Panc1 (cell line): ENCODE data around the gene MTHFS. TPM values are rescaled to one million over a fixed set of nuclear protein-coding genes. Genes with fewer than 3 reads are reported as not detected.

ENCODE experiments used
- ATAC-seq: fragments of 200-7000 bp; cut with Tn5 transposase; 2 replicates; pipeline ENCODE4 v1.9.1; 2020; ENCODE audit warnings: mild to moderate bottlenecking, moderate library complexity
- BruUV-seq: library from RNA; stranded (reverse); fragments of 400-500 nt; replicated peaks from 2 replicates; lab custom pipeline; 2021; lab: Mats Ljungman, UMichigan
- CTCF ChIA-PET: fragments of 300-600 bp; sonication (Branson Sonifier 250); formaldehyde crosslinking; loops from one replicate; lab custom pipeline; 2022; ENCODE audit warnings: antibody characterized with exemption; lab: Charles Lee
- POLR2A ChIA-PET: fragments of 300-600 bp; sonication (Branson Sonifier 250); formaldehyde crosslinking; loops from one replicate; lab custom pipeline; 2022; ENCODE audit warnings: antibody characterized with exemption; lab: Charles Lee
- DNase-seq: peaks from one replicate; pipeline ENCODE4 v3.0.0-alpha.2; 2010; ENCODE audit warnings: low read depth, low spot score
- H3K27ac ChIP-seq: 2 replicates; pipeline ENCODE4 v1.5.1; 2011; ENCODE audit warnings: mild to moderate bottlenecking, low read length, inconsistent platforms
- H3K27me3 ChIP-seq: fragments of 200-500 bp; sonication (Bioruptor generic); 2 replicates; pipeline ENCODE4 v1.6.0; 2014; ENCODE audit warnings: low read length, inconsistent platforms; ENCODE audit not compliant: control insufficient read depth, insufficient read depth
- H3K36me3 ChIP-seq: fragments of 200-500 bp; sonication (Bioruptor generic); 2 replicates; pipeline ENCODE4 v1.5.1; 2014; ENCODE audit warnings: inconsistent platforms, mild to moderate bottlenecking, low read length, moderate library complexity; ENCODE audit not compliant: control insufficient read depth, insufficient read depth
- H3K4me1 ChIP-seq: 2 replicates; pipeline ENCODE4 v1.5.1; 2011; ENCODE audit warnings: inconsistent platforms, mild to moderate bottlenecking, low read length, moderate library complexity; ENCODE audit not compliant: control insufficient read depth, insufficient read depth
- H3K4me3 ChIP-seq, 2 experiments: 2 replicates each; pipeline ENCODE4 v1.5.1; 2011 to 2012; ENCODE audit warnings: low read depth in 2 of 2, low read length in 2 of 2, mild to moderate bottlenecking in 2 of 2, inconsistent platforms in 1 of 2, moderate library complexity in 1 of 2
- H3K9me3 ChIP-seq: fragments of 200-500 bp; sonication (Bioruptor generic); 2 replicates; pipeline ENCODE4 v1.5.1; 2014; ENCODE audit warnings: low read depth, mild to moderate bottlenecking, inconsistent platforms, low read length, moderate library complexity; ENCODE audit not compliant: control insufficient read depth, insufficient read depth
- CTCF ChIP-seq: fragments of 450-650 bp; IDR thresholded peaks from 2 replicates; pipeline ENCODE4 v1.5.1; 2017; ENCODE audit warnings: mild to moderate bottlenecking
- POLR2AphosphoS5 ChIP-seq: IDR thresholded peaks from 2 replicates; pipeline ENCODE4 v1.6.1; 2012; ENCODE audit warnings: mild to moderate bottlenecking, low read depth, low read length, moderate library complexity
- REST ChIP-seq, 2 experiments: IDR thresholded peaks; 2 replicates each; pipeline ENCODE4 v1.6.1; 2011 to 2012; ENCODE audit warnings: low read depth in 2 of 2, control low read depth in 1 of 2, low read length in 1 of 2, mild to moderate bottlenecking in 1 of 2, moderate library complexity in 1 of 2; ENCODE audit not compliant: insufficient read depth in 1 of 2
- SIN3A ChIP-seq: IDR thresholded peaks from 2 replicates; pipeline ENCODE4 v1.6.1; 2012; ENCODE audit warnings: low read depth, mild to moderate bottlenecking, low read length, moderate library complexity, borderline replicate concordance; ENCODE audit not compliant: insufficient read depth
- TCF7L2 ChIP-seq: IDR thresholded peaks from 2 replicates; pipeline ENCODE4 v1.6.1; 2011; ENCODE audit warnings: mild to moderate bottlenecking, low read depth, low read length, inconsistent platforms
- in situ Hi-C: cut with HindIII; loops from 2 replicates; pipeline ENCODE4 v1.10.0; 2016; ENCODE audit warnings: low sequenced_read_pairs, low pct_unique_long_range_greater_than_20kb
- intact Hi-C: fragments of 100-400 bp; cut with micrococcal nuclease; formaldehyde crosslinking; loops from one replicate; pipeline ENCODE4 v1.10.0; 2022; ENCODE audit not compliant: unreplicated experiment
- total RNA-seq: library from RNA; stranded (reverse); gene quantifications from one replicate; pipeline ENCODE4 v1.2.1, GENCODE V29; 2021; ENCODE audit not compliant: unreplicated experiment

MTHFS gene
- total RNA-seq, 1 experiment from 2014 or later, result 50.0 TPM

GRCh38 chr15:79875213-79875612 lies 21.6 kb downstream of the MTHFS start:
- POLR2A ChIA-PET, result no interaction called here
- DNase-seq (no peak), ATAC-seq (no peak)
- BruUV-seq, result no TSS peak
- intact Hi-C loops, result no loop called here
- peaks cover 31% of the 10 kb centered on the region; the same call in 1 of the 2 replicates for H3K9me3 ChIP-seq
- H3K36me3 ChIP-seq, result peaks cover 2% of the 10 kb centered on the region; the same call in 1 of the 2 replicates
- H3K27ac ChIP-seq, result no peak overlapping the region
- CTCF ChIA-PET, result interaction anchor here (0.6 to 0.7 kb wide), 2 partner anchors 259 to 784 kb away, joined by 3 to 4 read pairs; no protein-coding TSS in a partner anchor
- no peak overlapping the region for H3K4me3 ChIP-seq
- in situ Hi-C loops, result no loop called here
- peaks cover 13% of the 10 kb centered on the region for H3K4me1 ChIP-seq
- TF ChIP-seq REST (IDR thresholded peaks at IDR 0.05; ENCODE audit: insufficient read depth in 1 of 2, low read depth in 2 of 2, low read length in 1 of 2) (no peak), SIN3A (no peak), CTCF (no peak), POLR2AphosphoS5 (no peak), TCF7L2 (no peak)
- no peaks in the 10 kb centered on the region for H3K27me3 ChIP-seq

GRCh38 chr15:79874242-79874641 lies 22.6 kb downstream of the MTHFS start:
- H3K27me3 ChIP-seq, result no peaks in the 10 kb centered on the region
- ATAC-seq, result peak; percentile 89
- peaks cover 13% of the 10 kb centered on the region for H3K4me1 ChIP-seq
- intact Hi-C loops, result no loop called here
- H3K4me3 ChIP-seq, result no peak overlapping the region
- ChIA-PET POLR2A (interaction anchor here (0.5 kb wide), 1 partner anchor 787 kb away, joined by 7 read pairs; no protein-coding TSS in a partner anchor), CTCF (interaction anchor here (1.0 kb wide), 1 partner anchor 21 kb away, joined by 3 read pairs; no protein-coding TSS in a partner anchor)
- in situ Hi-C loops, result no loop called here
- H3K9me3 ChIP-seq, result peaks cover 30% of the 10 kb centered on the region; the same call in 1 of the 2 replicates
- no peak for TF ChIP-seq POLR2AphosphoS5
- no peak for TF ChIP-seq TCF7L2
- no peak for TF ChIP-seq REST (IDR thresholded peaks at IDR 0.05; ENCODE audit: insufficient read depth in 1 of 2, low read depth in 2 of 2, low read length in 1 of 2)
- TF ChIP-seq SIN3A, result no peak
- TF ChIP-seq CTCF, result no peak
- H3K27ac ChIP-seq, result no peak overlapping the region
- BruUV-seq, result no TSS peak
- H3K36me3 ChIP-seq, result peaks cover 2% of the 10 kb centered on the region; the same call in 1 of the 2 replicates
- DNase-seq, result no peak
